Measurements from ENCODE around the gene EPHA6. TPM values are rescaled to one million over a fixed set of nuclear protein-coding genes. Genes with fewer than 3 reads are reported as not detected.
"Not testable (repeated sequence)": the region's sequence is repeated elsewhere in the genome, so short reads cannot be mapped to it uniquely, and the experiment has no call there.

EPHA6 gene
- total RNA-seq, 1 experiment from 2014 or later: 1.1 TPM

DNA sequence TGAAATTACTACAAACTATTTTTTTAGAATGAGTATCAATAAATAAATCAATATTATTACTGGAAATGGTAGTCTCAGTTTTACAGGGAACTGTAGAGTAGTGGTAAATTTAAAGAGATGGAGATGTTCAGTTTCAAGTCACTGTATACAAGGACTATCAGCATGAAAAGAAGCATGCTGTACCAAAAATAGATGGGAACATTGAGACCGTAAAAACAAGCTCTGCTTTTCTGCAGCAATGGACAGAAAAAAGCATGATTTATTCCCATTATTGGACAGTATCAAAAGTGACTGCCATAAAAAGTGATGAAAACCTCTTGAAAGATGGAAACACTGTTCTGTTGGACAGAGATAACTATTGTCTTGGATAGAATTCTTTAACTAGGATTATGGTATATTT, 187.2 kb downstream of the EPHA6 start:
- TF ChIP-seq, protein P1, sequence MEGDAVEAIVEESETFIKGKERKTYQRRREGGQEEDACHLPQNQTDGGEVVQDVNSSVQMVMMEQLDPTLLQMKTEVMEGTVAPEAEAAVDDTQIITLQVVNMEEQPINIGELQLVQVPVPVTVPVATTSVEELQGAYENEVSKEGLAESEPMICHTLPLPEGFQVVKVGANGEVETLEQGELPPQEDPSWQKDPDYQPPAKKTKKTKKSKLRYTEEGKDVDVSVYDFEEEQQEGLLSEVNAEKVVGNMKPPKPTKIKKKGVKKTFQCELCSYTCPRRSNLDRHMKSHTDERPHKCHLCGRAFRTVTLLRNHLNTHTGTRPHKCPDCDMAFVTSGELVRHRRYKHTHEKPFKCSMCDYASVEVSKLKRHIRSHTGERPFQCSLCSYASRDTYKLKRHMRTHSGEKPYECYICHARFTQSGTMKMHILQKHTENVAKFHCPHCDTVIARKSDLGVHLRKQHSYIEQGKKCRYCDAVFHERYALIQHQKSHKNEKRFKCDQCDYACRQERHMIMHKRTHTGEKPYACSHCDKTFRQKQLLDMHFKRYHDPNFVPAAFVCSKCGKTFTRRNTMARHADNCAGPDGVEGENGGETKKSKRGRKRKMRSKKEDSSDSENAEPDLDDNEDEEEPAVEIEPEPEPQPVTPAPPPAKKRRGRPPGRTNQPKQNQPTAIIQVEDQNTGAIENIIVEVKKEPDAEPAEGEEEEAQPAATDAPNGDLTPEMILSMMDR (IDR thresholded peaks at IDR 0.05; ENCODE audit: unreplicated experiment): no peak
- CTCF ChIA-PET: no interaction called here
- no peak overlapping the region for H3K27ac Mint-ChIP-seq (ENCODE audit: unreplicated experiment)
- intact Hi-C loops (cut with micrococcal nuclease; ENCODE audit: unreplicated experiment): no loop called here
- H3K9me3 Mint-ChIP-seq (ENCODE audit: low read depth, unreplicated experiment): no peaks in the 10 kb centered on the region
- DNase-seq: no peak
- H3K4me3 Mint-ChIP-seq (ENCODE audit: low read depth, unreplicated experiment): no peak overlapping the region
- H3K27me3 Mint-ChIP-seq (ENCODE audit: unreplicated experiment): no peaks in the 10 kb centered on the region
- H3K4me1 Mint-ChIP-seq (ENCODE audit: low read depth, unreplicated experiment): no peaks in the 10 kb centered on the region
- no TSS peak for BruUV-seq (replicated peaks)
- no peaks in the 10 kb centered on the region for H3K36me3 Mint-ChIP-seq (ENCODE audit: insufficient read depth, unreplicated experiment)

DNA sequence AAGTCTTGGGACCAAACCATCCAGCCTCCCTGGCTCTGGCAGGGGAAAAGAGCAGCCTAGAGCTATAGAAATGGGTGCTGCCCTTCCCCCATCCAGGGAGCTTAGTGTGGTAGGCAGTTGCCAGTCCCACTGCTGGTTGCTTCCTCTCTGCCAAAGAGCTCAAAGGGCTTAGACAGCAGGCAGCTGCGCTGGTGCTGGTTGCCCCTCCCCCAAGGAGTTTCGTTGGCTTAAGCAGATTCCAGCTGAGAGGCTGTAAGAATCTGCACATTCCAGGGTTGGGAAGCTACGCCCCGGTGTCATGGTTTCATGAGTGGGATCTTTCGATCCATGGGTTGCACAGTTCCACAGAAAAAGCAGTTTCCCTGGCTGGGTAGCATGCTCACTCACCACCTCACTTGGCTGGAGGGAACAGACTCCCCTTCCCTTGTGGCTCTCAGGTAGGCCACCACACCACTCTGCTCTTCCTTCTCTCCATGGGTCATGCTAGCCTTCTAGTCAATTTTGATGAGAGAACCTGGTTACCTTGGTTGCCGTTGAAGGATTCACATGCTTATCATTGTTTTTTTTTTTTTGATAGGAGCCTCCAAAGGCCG, 195.1 kb downstream of the EPHA6 start:
- no peak for DNase-seq
- Mint-ChIP-seq H3K9me3 (ENCODE audit: low read depth, unreplicated experiment) (peaks cover 14% of the 10 kb centered on the region), H3K4me3 (ENCODE audit: low read depth, unreplicated experiment) (no peak overlapping the region), H3K27me3 (ENCODE audit: unreplicated experiment) (no peaks in the 10 kb centered on the region), H3K36me3 (ENCODE audit: insufficient read depth, unreplicated experiment) (no peaks in the 10 kb centered on the region), H3K4me1 (ENCODE audit: low read depth, unreplicated experiment) (no peaks in the 10 kb centered on the region), H3K27ac (ENCODE audit: unreplicated experiment) (no peak overlapping the region)
- BruUV-seq (replicated peaks): no TSS peak
- TF ChIP-seq, protein P1 (IDR thresholded peaks at IDR 0.05; ENCODE audit: unreplicated experiment): no peak
- intact Hi-C loops (cut with micrococcal nuclease; ENCODE audit: unreplicated experiment): no loop called here
- CTCF ChIA-PET: no interaction called here

DNA sequence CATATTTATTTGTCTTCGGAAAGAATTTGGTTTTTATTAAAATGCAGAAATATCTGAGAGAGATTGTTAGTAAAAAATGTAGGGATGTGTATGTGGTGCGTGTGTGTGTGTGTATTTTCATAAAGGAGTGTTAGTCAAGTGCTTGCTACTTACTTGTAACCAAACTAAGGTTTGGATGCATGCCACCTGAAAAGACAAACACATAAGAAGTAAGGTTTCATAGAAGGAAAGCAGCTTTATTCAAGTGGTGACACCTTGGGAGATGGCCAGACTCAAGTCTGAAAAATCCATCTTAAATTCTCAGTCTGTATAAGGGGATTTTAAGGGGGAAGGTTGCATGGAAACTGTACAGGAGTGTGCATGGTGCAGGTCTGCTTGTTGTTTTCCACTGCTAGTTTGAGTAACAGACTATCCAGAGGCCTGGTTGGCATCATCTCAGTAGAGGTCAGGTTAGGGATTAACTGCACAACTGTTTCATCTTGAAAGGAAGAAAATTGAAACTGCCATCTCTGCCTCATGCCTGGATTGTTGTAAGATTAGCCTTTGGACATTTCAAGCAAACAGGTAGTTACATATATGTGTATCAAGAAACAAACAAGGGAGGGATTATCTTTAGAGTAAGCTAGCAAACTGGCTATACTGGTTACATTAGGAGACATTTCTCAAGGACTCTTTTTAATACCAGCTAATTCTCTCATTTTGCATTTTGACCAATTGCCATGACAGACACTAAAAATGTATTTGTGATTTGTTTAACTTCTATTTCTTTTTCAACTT, 196.7 kb downstream of the EPHA6 start:
- Mint-ChIP-seq H3K4me1 (ENCODE audit: low read depth, unreplicated experiment) (no peaks in the 10 kb centered on the region), H3K27ac (ENCODE audit: unreplicated experiment) (no peak overlapping the region), H3K27me3 (ENCODE audit: unreplicated experiment) (no peaks in the 10 kb centered on the region), H3K4me3 (ENCODE audit: low read depth, unreplicated experiment) (no peak overlapping the region), H3K36me3 (ENCODE audit: insufficient read depth, unreplicated experiment) (no peaks in the 10 kb centered on the region), H3K9me3 (ENCODE audit: low read depth, unreplicated experiment) (peaks cover 14% of the 10 kb centered on the region)
- TF ChIP-seq, protein P1 (IDR thresholded peaks at IDR 0.05; ENCODE audit: unreplicated experiment): no peak
- intact Hi-C loops (cut with micrococcal nuclease; ENCODE audit: unreplicated experiment): no loop called here
- DNase-seq: no peak
- no TSS peak for BruUV-seq (replicated peaks)
- CTCF ChIA-PET: no interaction called here

DNA sequence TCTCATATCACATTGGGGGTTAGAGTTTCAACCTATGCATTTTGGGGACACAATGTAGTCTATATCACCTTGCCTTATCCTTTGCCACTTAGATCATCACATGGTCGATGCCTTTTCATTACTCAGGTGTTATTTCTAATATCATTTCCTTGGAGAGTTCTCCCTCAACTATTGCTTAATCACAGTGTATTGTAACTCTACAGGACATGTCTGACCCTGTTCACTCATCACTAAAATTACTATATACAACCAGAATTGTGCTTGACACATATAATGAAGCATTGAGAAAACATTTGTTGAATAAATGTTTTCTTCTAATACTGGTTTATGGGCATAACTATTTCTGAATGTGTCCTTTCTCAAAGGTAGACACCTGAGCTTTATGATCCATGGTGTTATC, 207.4 kb downstream of the EPHA6 start:
- TF ChIP-seq, protein P1 (IDR thresholded peaks at IDR 0.05; ENCODE audit: unreplicated experiment): no peak

DNA sequence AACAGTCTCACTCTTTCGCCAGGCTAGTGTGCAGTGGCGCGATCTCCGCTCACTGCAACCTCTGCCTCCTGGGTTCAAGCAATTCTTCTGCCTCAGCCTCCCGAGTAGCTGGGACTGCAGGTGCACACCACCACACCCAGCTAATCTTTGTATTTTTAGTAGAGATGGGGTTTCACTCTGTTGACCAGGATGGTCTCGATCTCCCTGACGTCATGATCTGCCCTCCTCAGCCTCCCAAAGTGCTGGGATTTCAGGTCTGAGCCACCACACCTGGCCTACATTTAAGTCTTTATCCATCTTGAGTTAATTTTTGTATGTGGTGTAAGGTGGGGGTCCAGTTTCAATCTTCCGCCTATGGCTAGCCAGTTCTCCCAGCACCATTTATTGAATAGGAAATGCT, 211.2 kb downstream of the EPHA6 start:
- intact Hi-C loops (cut with micrococcal nuclease; ENCODE audit: unreplicated experiment); CTCF ChIA-PET; H3K36me3 Mint-ChIP-seq (ENCODE audit: insufficient read depth, unreplicated experiment); H3K4me3 Mint-ChIP-seq (ENCODE audit: low read depth, unreplicated experiment); DNase-seq; H3K27me3 Mint-ChIP-seq (ENCODE audit: unreplicated experiment); H3K9me3 Mint-ChIP-seq (ENCODE audit: low read depth, unreplicated experiment); BruUV-seq (replicated peaks); H3K27ac Mint-ChIP-seq (ENCODE audit: unreplicated experiment): not testable (repeated sequence)
- H3K4me1 Mint-ChIP-seq (ENCODE audit: low read depth, unreplicated experiment): peaks cover 10% of the 10 kb centered on the region

More for the DNA sequence above, 207.4 kb downstream of the EPHA6 start:
- H3K27ac Mint-ChIP-seq (ENCODE audit: unreplicated experiment): no peak overlapping the region
- H3K4me1 Mint-ChIP-seq (ENCODE audit: low read depth, unreplicated experiment): peaks cover 10% of the 10 kb centered on the region
- CTCF ChIA-PET: no interaction called here
- no peak for DNase-seq
- H3K9me3 Mint-ChIP-seq (ENCODE audit: low read depth, unreplicated experiment): peaks cover 4% of the 10 kb centered on the region
- H3K36me3 Mint-ChIP-seq (ENCODE audit: insufficient read depth, unreplicated experiment): no peaks in the 10 kb centered on the region
- no peaks in the 10 kb centered on the region for H3K27me3 Mint-ChIP-seq (ENCODE audit: unreplicated experiment)
- H3K4me3 Mint-ChIP-seq (ENCODE audit: low read depth, unreplicated experiment): no peak overlapping the region
- BruUV-seq (replicated peaks): no TSS peak
- intact Hi-C loops (cut with micrococcal nuclease; ENCODE audit: unreplicated experiment): no loop called here

All from Calu3 (cell line).